Fibroblast of lung (primary cell): ENCODE results near the gene PDE11A. TPM values are rescaled to one million over a fixed set of nuclear protein-coding genes. Genes with fewer than 3 reads are reported as not detected.

ENCODE experiments used
- DNase-seq, 2 donors: peaks; one replicate each; pipeline versions ENCODE4 v3.0.0 to v3.0.0-alpha.2; 2010; ENCODE audit warnings: low read depth in 2 of 2
- H2AFZ ChIP-seq: 2 replicates; pipeline ENCODE4 v1.5.1; 2012; ENCODE audit warnings: low read length, control low read depth, inconsistent platforms
- H3K27ac ChIP-seq: 2 replicates; pipeline ENCODE4 v1.5.1; 2011; ENCODE audit warnings: low read length, control low read depth; ENCODE audit not compliant: insufficient read depth
- H3K27me3 ChIP-seq: 2 replicates; pipeline ENCODE4 v1.5.1; 2011; ENCODE audit warnings: mild to moderate bottlenecking, low read length; ENCODE audit not compliant: control insufficient read depth, insufficient read depth
- H3K36me3 ChIP-seq: 2 replicates; pipeline ENCODE4 v1.5.1; 2011; ENCODE audit warnings: low read length; ENCODE audit not compliant: control insufficient read depth, insufficient read depth
- H3K4me1 ChIP-seq: 2 replicates; pipeline ENCODE4 v1.5.1; 2011; ENCODE audit warnings: low read length; ENCODE audit not compliant: control insufficient read depth, insufficient read depth; ENCODE audit errors: extremely low read depth
- H3K4me2 ChIP-seq: 2 replicates; pipeline ENCODE4 v1.5.1; 2011; ENCODE audit warnings: low read length, control low read depth; ENCODE audit not compliant: insufficient read depth; ENCODE audit errors: extremely low read depth
- H3K4me3 ChIP-seq, 4 experiments: fragments of 200-600 bp in 1 of 4; sonication (generic) in 1 of 4; replicated peaks in 1 of 4; 2 replicates each; pipeline ENCODE4 v1.5.1; 2011 to 2016; ENCODE audit warnings: low read length in 4 of 4, low read depth in 3 of 4, mild to moderate bottlenecking in 3 of 4, control low read depth in 2 of 4, inconsistent platforms in 1 of 4, mixed read lengths in 1 of 4; ENCODE audit not compliant: insufficient read depth in 1 of 4; ENCODE audit errors: control extremely low read depth in 1 of 4
- H3K79me2 ChIP-seq: 2 replicates; pipeline ENCODE4 v1.5.1; 2012; ENCODE audit warnings: mild to moderate bottlenecking, low read length, inconsistent platforms; ENCODE audit not compliant: control insufficient read depth, insufficient read depth
- H3K9ac ChIP-seq: 2 replicates; pipeline ENCODE4 v1.5.1; 2011; ENCODE audit warnings: mild to moderate bottlenecking, low read length, control low read depth; ENCODE audit not compliant: insufficient read depth
- H3K9me3 ChIP-seq: 2 replicates; pipeline ENCODE4 v1.5.1; 2012; ENCODE audit warnings: low read depth, low read length; ENCODE audit not compliant: control insufficient read depth, insufficient read depth
- H4K20me1 ChIP-seq: 2 replicates; pipeline ENCODE4 v1.5.1; 2011; ENCODE audit warnings: low read length; ENCODE audit not compliant: control insufficient read depth, insufficient read depth; ENCODE audit errors: extremely low read depth
- EZH2 ChIP-seq: IDR thresholded peaks from 2 replicates; pipeline ENCODE4 v1.5.1; 2012; ENCODE audit warnings: low read length, control low read depth, mild to moderate bottlenecking; ENCODE audit errors: missing control alignments
- polyA plus RNA-seq, 2 donors: library from polyadenylated mRNA; depleted of rRNA in 1 of 2; stranded (reverse) in 1 of 2; unstranded in 1 of 2; fragments of >200 nt; gene quantifications; 2 replicates each; pipeline ENCODE4 v1.2.1, GENCODE V29; 2011 to 2012; ENCODE audit warnings: missing spikeins in 1 of 2
- total RNA-seq: library from RNA; depleted of rRNA; stranded (reverse); fragments of >200 nt; gene quantifications from 2 replicates; pipeline ENCODE4 v1.2.1, GENCODE V29; 2014
- TF ChIP-seq, protein P1 (sequence below), 2 donors: IDR thresholded peaks in 1 of 2; conservative IDR thresholded peaks in 1 of 2; 1 replicate in 1 of 2; 2 replicates in 1 of 2; pipeline ENCODE4 v1.5.1; 2011 to 2012; ENCODE audit warnings: low read length in 2 of 2, control low read depth in 1 of 2, inconsistent platforms in 1 of 2, low read depth in 1 of 2, mild to moderate bottlenecking in 1 of 2

PDE11A gene
- total and polyA plus RNA-seq, 2 donors (not counting 1 experiment from before 2014, with no cell fraction given) = 0.03 to 0.33 TPM

- H3K36me3 ChIP-seq = no peaks in the 10 kb centered on the region
- H3K27me3 ChIP-seq = no peaks in the 10 kb centered on the region
- H3K79me2 ChIP-seq = no peaks in the 10 kb centered on the region
- no peak overlapping the region for H3K27ac ChIP-seq
- H3K9ac ChIP-seq = no peak overlapping the region
- TF ChIP-seq EZH2 = no peak
- TF ChIP-seq, protein P1, sequence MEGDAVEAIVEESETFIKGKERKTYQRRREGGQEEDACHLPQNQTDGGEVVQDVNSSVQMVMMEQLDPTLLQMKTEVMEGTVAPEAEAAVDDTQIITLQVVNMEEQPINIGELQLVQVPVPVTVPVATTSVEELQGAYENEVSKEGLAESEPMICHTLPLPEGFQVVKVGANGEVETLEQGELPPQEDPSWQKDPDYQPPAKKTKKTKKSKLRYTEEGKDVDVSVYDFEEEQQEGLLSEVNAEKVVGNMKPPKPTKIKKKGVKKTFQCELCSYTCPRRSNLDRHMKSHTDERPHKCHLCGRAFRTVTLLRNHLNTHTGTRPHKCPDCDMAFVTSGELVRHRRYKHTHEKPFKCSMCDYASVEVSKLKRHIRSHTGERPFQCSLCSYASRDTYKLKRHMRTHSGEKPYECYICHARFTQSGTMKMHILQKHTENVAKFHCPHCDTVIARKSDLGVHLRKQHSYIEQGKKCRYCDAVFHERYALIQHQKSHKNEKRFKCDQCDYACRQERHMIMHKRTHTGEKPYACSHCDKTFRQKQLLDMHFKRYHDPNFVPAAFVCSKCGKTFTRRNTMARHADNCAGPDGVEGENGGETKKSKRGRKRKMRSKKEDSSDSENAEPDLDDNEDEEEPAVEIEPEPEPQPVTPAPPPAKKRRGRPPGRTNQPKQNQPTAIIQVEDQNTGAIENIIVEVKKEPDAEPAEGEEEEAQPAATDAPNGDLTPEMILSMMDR (conservative IDR thresholded peaks at IDR 0.05 in 1 of 2, IDR thresholded peaks at IDR 0.05 in 1 of 2; ENCODE audit: low read depth in 1 of 2, low read length in 2 of 2) = no peak
- H3K9me3 ChIP-seq = no peaks in the 10 kb centered on the region
- DNase-seq = no peak
- no peak overlapping the region for H3K4me3 ChIP-seq
- no peaks in the 10 kb centered on the region for H3K4me1 ChIP-seq
- H3K4me2 ChIP-seq = no peak overlapping the region
- H2AFZ ChIP-seq = no peak overlapping the region
- no peaks in the 10 kb centered on the region for H4K20me1 ChIP-seq
Measured at GRCh38 chr2:177662895-177663294, 409.7 kb downstream of the PDE11A start.

- H3K4me2 ChIP-seq = no peak overlapping the region
- H2AFZ ChIP-seq = no peak overlapping the region
- no peak overlapping the region for H3K4me3 ChIP-seq
- no peaks in the 10 kb centered on the region for H3K4me1 ChIP-seq
- H3K27me3 ChIP-seq = no peaks in the 10 kb centered on the region
- H3K36me3 ChIP-seq = no peaks in the 10 kb centered on the region
- no peaks in the 10 kb centered on the region for H3K9me3 ChIP-seq
- no peaks in the 10 kb centered on the region for H3K79me2 ChIP-seq
- DNase-seq = no peak
- H3K9ac ChIP-seq = no peak overlapping the region
- no peak overlapping the region for H3K27ac ChIP-seq
- no peak for TF ChIP-seq EZH2
- TF ChIP-seq, protein P1 (conservative IDR thresholded peaks at IDR 0.05 in 1 of 2, IDR thresholded peaks at IDR 0.05 in 1 of 2; ENCODE audit: low read depth in 1 of 2, low read length in 2 of 2) = no peak
- H4K20me1 ChIP-seq = no peaks in the 10 kb centered on the region
Measured at GRCh38 chr2:177660742-177661141, 411.8 kb downstream of the PDE11A start.

DNA sequence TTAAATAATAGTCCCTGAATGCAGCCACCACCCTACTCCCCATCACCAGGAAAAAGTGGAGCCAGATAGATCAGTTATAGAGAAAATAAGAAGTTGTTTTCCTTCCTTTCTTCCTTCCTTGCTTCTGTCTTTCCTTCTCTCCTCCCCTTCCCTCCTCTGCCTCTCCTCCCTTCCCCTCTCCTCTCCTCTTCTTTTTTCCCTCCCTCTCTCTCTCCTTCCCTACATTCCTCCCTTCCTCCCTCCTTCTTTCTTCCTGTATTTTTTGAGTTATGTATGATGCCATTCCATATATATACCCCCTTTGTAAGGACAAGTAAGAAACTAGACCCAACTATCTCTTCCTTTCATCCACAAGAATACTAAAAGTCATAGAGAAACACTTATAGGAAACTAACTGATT, 414.3 kb downstream of the PDE11A start:
- Histone ChIP-seq H3K9ac (no peak overlapping the region), H3K27me3 (no peaks in the 10 kb centered on the region), H3K9me3 (no peaks in the 10 kb centered on the region), H3K79me2 (no peaks in the 10 kb centered on the region), H3K4me2 (no peak overlapping the region), H3K4me1 (no peaks in the 10 kb centered on the region), H3K27ac (no peak overlapping the region), H3K36me3 (no peaks in the 10 kb centered on the region), H2AFZ (no peak overlapping the region), H3K4me3 (no peak overlapping the region), H4K20me1 (no peaks in the 10 kb centered on the region)
- no peak for DNase-seq
- TF ChIP-seq, protein P1 (conservative IDR thresholded peaks at IDR 0.05 in 1 of 2, IDR thresholded peaks at IDR 0.05 in 1 of 2; ENCODE audit: low read depth in 1 of 2, low read length in 2 of 2) = no peak
- TF ChIP-seq EZH2 = no peak
